A549 treated with ZK216348 at 1 μM for 4 hours (cell line): ENCODE results near the gene PRDM15. TPM values are rescaled to one million over a fixed set of nuclear protein-coding genes. Genes with fewer than 3 reads are reported as not detected.

Experiments used
- total RNA-seq: library from RNA; stranded (reverse); fragments of 200-300 nt; extraction: Qiagen RNA extraction; gene quantifications from 5 replicates; pipeline ENCODE4 v1.2.3, GENCODE V29; 2022; ENCODE audit warnings: low read depth

The PRDM15 gene
- 2.8 to 3.7 TPM (median 3.6 TPM) in 5 replicates for total RNA-seq

GRCh38 chr21:41879190-41879998 lies at the start of gene PRDM15:
PRDM15 (minus strand) TSS chr21:41879344; CDS start chr21:41860363, 18,981 bp downstream.

GRCh38 chr21:41766883-41767605 lies 112.1 kb downstream of the PRDM15 start, which contains the start of gene RIPK4:
RIPK4 (minus strand) TSS chr21:41767052; CDS start chr21:41767041, 11 bp downstream.

Other genes with a start within 250 kb of the PRDM15 start
- gene RIPK4, start 112.3 kb downstream of the PRDM15 start, total RNA-seq, result 12.3 to 19.8 TPM (median 17.7 TPM) in 5 replicates
- 6.2 to 8.2 TPM (median 7.2 TPM) in 5 replicates for gene C2CD2, start 74.7 kb upstream of the PRDM15 start, total RNA-seq
- gene ZBTB21, start 131.0 kb upstream of the PRDM15 start, total RNA-seq, result 3.4 to 7.9 TPM (median 7.2 TPM) in 5 replicates
- gene UMODL1, start 192.0 kb upstream of the PRDM15 start, total RNA-seq, result not detected in 5 replicates